Trophoblast cell (in vitro differentiated cells and primary cell): ENCODE data around the gene USF3.

ENCODE experiments used
- DNase-seq, 2 donors: peaks; one replicate each; pipeline ENCODE4 v3.0.0-alpha.2; 2016
- H2AFZ ChIP-seq: 2 replicates; pipeline ENCODE4 v1.6.1; 2013; ENCODE audit warnings: low read length, moderate library complexity, mild to moderate bottlenecking; ENCODE audit not compliant: insufficient read depth, poor library complexity
- H2AK5ac ChIP-seq: 2 replicates; pipeline ENCODE4 v1.6.1; 2013; ENCODE audit warnings: mild to moderate bottlenecking, low read length
- H2BK120ac ChIP-seq: 2 replicates; pipeline ENCODE4 v1.6.1; 2013; ENCODE audit warnings: low read length, mild to moderate bottlenecking, moderate library complexity; ENCODE audit not compliant: insufficient read depth, poor library complexity
- H2BK12ac ChIP-seq: 2 replicates; pipeline ENCODE4 v1.6.1; 2013; ENCODE audit warnings: mild to moderate bottlenecking, low read length, moderate library complexity
- H2BK5ac ChIP-seq: 2 replicates; pipeline ENCODE4 v1.6.1; 2013; ENCODE audit warnings: low read length, low read depth, moderate library complexity, mild to moderate bottlenecking; ENCODE audit not compliant: poor library complexity
- H3K14ac ChIP-seq: 2 replicates; pipeline ENCODE4 v1.6.1; 2013; ENCODE audit warnings: mild to moderate bottlenecking, low read length
- H3K18ac ChIP-seq: 2 replicates; pipeline ENCODE4 v1.6.1; 2013; ENCODE audit warnings: mild to moderate bottlenecking, low read length
- H3K23ac ChIP-seq: 2 replicates; pipeline ENCODE4 v1.6.1; 2013; ENCODE audit warnings: low read length
- H3K27ac ChIP-seq: 2 replicates; pipeline ENCODE4 v1.5.1; 2013; ENCODE audit warnings: low read depth, mild to moderate bottlenecking, inconsistent platforms, low read length, moderate library complexity
- H3K27me3 ChIP-seq: 2 replicates; pipeline ENCODE4 v1.6.1; 2013; ENCODE audit warnings: inconsistent platforms, mild to moderate bottlenecking, low read length, moderate library complexity; ENCODE audit not compliant: insufficient read depth
- H3K36me3 ChIP-seq, 2 experiments: 1 replicate in 1 of 2; 2 replicates in 1 of 2; pipeline ENCODE4 v1.6.1; 2013; ENCODE audit warnings: low read length in 2 of 2, mild to moderate bottlenecking in 2 of 2, moderate library complexity in 1 of 2; ENCODE audit not compliant: insufficient read depth in 2 of 2, control insufficient read depth in 1 of 2
- H3K4ac ChIP-seq: 2 replicates; pipeline ENCODE4 v1.6.1; 2013; ENCODE audit warnings: low read depth, mild to moderate bottlenecking, low read length, moderate library complexity
- H3K4me1 ChIP-seq, 2 experiments: 1 replicate in 1 of 2; 2 replicates in 1 of 2; pipeline ENCODE4 v1.6.1; 2013; ENCODE audit warnings: low read length in 2 of 2, mild to moderate bottlenecking in 2 of 2, moderate library complexity in 1 of 2; ENCODE audit not compliant: insufficient read depth in 2 of 2, control insufficient read depth in 1 of 2
- H3K4me2 ChIP-seq: 2 replicates; pipeline ENCODE4 v1.6.1; 2013; ENCODE audit warnings: inconsistent platforms, mild to moderate bottlenecking, low read length, moderate library complexity
- H3K4me3 ChIP-seq: 2 replicates; pipeline ENCODE4 v1.5.1; 2013; ENCODE audit warnings: mild to moderate bottlenecking, low read depth, low read length, inconsistent platforms
- H3K79me1 ChIP-seq: one replicate; pipeline ENCODE4 v1.6.1; 2013; ENCODE audit warnings: low read length
- H3K79me2 ChIP-seq: 2 replicates; pipeline ENCODE4 v1.6.1; 2013; ENCODE audit warnings: low read length, mild to moderate bottlenecking; ENCODE audit not compliant: control insufficient read depth, insufficient read depth, poor library complexity
- H3K9ac ChIP-seq: 2 replicates; pipeline ENCODE4 v1.6.1; 2013; ENCODE audit warnings: mild to moderate bottlenecking, low read length
- H3K9me3 ChIP-seq: 2 replicates; pipeline ENCODE4 v1.6.1; 2013; ENCODE audit warnings: low read depth, mild to moderate bottlenecking, control low read depth, inconsistent platforms, low read length; ENCODE audit not compliant: insufficient read depth
- H4K12ac ChIP-seq: 2 replicates; pipeline ENCODE4 v1.6.1; 2013; ENCODE audit warnings: low read depth, mild to moderate bottlenecking, low read length, moderate library complexity
- H4K8ac ChIP-seq: 2 replicates; pipeline ENCODE4 v1.6.1; 2013; ENCODE audit warnings: low read depth, mild to moderate bottlenecking, low read length, moderate library complexity
- H4K91ac ChIP-seq: one replicate; pipeline ENCODE4 v1.6.1; 2013; ENCODE audit warnings: low read depth, mild to moderate bottlenecking, low read length, moderate library complexity
- WGBS: extraction: QIAGEN DNeasy Blood & Tissue Kit; methylation state at CpG from one replicate; pipeline ENCODE4 v1.1.7; 2013; ENCODE audit warnings: missing lambda C conversion rate; ENCODE audit not compliant: insufficient read length, insufficient coverage; ENCODE audit errors: extremely low coverage; 5-methylcytosine and 5-hydroxymethylcytosine counted together

Gene USF3

DNA sequence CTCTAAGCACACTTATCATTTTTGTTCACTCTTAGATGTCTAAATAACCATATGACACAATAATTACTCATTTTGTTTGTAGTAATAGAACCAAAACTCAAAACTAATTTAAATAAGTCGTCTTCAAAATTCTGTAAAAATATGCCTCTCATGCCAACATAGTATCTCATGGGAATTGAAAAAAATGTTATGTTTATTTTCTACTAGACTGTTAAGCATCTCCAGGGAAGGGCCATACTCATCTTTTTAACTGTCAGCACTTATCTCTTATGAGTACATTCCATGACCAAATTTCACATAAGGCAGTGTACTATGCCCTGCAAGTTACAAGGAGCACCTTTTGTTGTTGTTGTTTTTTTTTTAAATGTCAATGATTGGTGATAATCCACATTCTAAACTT, 18.3 kb upstream of the USF3 start:
- no peak overlapping the region for H3K27ac ChIP-seq
- no peak overlapping the region for H3K9ac ChIP-seq
- no peak overlapping the region for H2AFZ ChIP-seq
- no peak for DNase-seq
- no peak overlapping the region for H3K4me2 ChIP-seq
- H2BK12ac ChIP-seq = no peak overlapping the region
- H2BK120ac ChIP-seq = no peak overlapping the region
- no CpG with 5 or more reads among the region's 1 CpG for WGBS
- H3K4me1 ChIP-seq = no peaks in the 10 kb centered on the region
- H3K79me1 ChIP-seq = no peaks in the 10 kb centered on the region
- no peaks in the 10 kb centered on the region for H3K79me2 ChIP-seq
- no peak overlapping the region for H3K23ac ChIP-seq
- H3K14ac ChIP-seq = no peak overlapping the region
- H3K9me3 ChIP-seq = peaks cover 2% of the 10 kb centered on the region
- no peak overlapping the region for H4K8ac ChIP-seq
- H3K18ac ChIP-seq = no peak overlapping the region
- no peak overlapping the region for H2BK5ac ChIP-seq
- no peak overlapping the region for H4K12ac ChIP-seq
- H3K27me3 ChIP-seq = no peaks in the 10 kb centered on the region
- no peak overlapping the region for H2AK5ac ChIP-seq
- no peak overlapping the region for H3K4me3 ChIP-seq
- H3K4ac ChIP-seq = no peak overlapping the region
- peaks cover 2 to 3% of the 10 kb centered on the region in 2 experiments for H3K36me3 ChIP-seq
- no peak overlapping the region for H4K91ac ChIP-seq

DNA sequence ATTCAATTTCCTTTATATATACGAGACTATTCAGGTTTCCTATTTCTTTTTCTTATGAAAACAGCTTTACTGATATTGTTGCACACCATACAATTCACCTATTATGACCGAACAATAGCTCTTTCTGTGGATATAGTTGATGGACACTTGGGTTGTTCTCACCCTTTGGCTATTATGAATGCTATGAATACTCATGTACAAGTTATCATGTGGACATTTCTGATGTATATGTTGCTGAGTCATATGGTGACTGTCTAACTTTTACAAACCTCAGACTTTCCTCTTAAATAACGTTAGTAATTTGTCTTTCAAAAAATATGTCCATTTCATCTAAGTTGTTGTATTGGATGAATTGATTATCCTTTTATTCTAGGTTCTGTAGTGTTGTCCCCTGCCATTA, 15.7 kb upstream of the USF3 start:
- Histone ChIP-seq H3K79me1 (no peaks in the 10 kb centered on the region), H3K4me2 (no peak overlapping the region), H2BK12ac (no peak overlapping the region), H3K4ac (no peak overlapping the region), H3K23ac (no peak overlapping the region), H3K36me3 (peaks cover 0 to 1% of the 10 kb centered on the region in 2 experiments), H4K91ac (no peak overlapping the region), H3K14ac (no peak overlapping the region), H4K12ac (no peak overlapping the region), H3K9ac (no peak overlapping the region), H3K27me3 (no peaks in the 10 kb centered on the region), H3K18ac (no peak overlapping the region), H3K27ac (no peak overlapping the region), H3K79me2 (no peaks in the 10 kb centered on the region), H3K4me3 (no peak overlapping the region), H4K8ac (no peak overlapping the region), H3K4me1 (no peaks in the 10 kb centered on the region), H2BK120ac (no peak overlapping the region), H2BK5ac (no peak overlapping the region), H2AFZ (no peak overlapping the region), H2AK5ac (no peak overlapping the region), H3K9me3 (no peaks in the 10 kb centered on the region)
- WGBS = no CpG with 5 or more reads among the region's 3 CpGs
- no peak for DNase-seq

DNA sequence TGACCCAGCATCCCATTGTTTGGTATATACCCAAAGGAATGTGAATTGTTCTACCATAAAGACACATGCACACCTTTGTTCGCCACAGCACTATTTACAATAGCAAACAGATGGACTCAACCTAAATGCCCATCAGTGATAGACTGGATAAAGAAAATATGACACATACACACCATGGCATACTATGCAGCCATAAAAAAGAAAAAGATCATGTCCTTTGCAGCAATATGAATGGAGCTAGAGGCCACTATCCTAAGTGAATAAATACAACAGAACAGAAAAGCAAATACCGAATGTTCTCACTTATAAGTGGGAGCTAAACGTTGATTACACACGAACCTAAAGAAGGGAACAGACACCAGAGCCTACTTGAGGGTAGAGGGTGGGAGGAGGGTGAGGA, 11.4 kb upstream of the USF3 start:
- no peaks in the 10 kb centered on the region for H3K79me2 ChIP-seq
- no peak overlapping the region for H3K27ac ChIP-seq
- no peak overlapping the region for H4K12ac ChIP-seq
- H3K9me3 ChIP-seq = no peaks in the 10 kb centered on the region
- H3K9ac ChIP-seq = no peak overlapping the region
- no peak overlapping the region for H2AFZ ChIP-seq
- H4K91ac ChIP-seq = no peak overlapping the region
- H4K8ac ChIP-seq = no peak overlapping the region
- H2BK5ac ChIP-seq = no peak overlapping the region
- H3K4me3 ChIP-seq = no peak overlapping the region
- H2AK5ac ChIP-seq = no peak overlapping the region
- no peaks in the 10 kb centered on the region for H3K36me3 ChIP-seq
- H3K4ac ChIP-seq = no peak overlapping the region
- H2BK120ac ChIP-seq = no peak overlapping the region
- H3K4me2 ChIP-seq = no peak overlapping the region
- no peaks in the 10 kb centered on the region for H3K79me1 ChIP-seq
- H3K27me3 ChIP-seq = no peaks in the 10 kb centered on the region
- no peak overlapping the region for H3K23ac ChIP-seq
- H3K18ac ChIP-seq = no peak overlapping the region
- no CpG with 5 or more reads among the region's 4 CpGs for WGBS
- no peak overlapping the region for H2BK12ac ChIP-seq
- H3K14ac ChIP-seq = no peak overlapping the region
- H3K4me1 ChIP-seq = no peaks in the 10 kb centered on the region
- no peak for DNase-seq

DNA sequence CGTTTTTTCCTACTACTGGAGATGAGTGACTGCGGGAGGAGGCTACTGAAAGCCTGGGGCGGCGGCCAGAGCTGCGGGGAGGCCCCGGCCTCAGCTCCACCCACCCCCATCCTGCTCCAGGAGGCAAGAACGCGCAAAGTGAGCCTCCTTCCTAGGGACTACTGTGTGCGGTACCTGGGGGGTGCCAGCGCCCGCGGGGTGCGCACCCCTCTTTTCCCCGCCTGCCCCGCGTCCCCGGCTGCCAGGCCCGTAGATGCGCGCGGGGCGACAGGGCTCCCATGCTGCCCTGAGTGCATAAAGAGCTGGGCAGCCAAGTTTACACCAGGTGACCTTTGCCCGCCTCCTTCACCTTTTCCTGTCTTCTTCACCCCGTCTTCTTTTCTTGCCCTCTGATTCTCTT, 2.5 kb upstream of the USF3 start:
- Histone ChIP-seq H4K91ac (no peak overlapping the region), H2BK5ac (no peak overlapping the region), H3K27ac (no peak overlapping the region), H3K79me1 (peaks cover 14% of the 10 kb centered on the region), H2AK5ac (no peak overlapping the region), H3K9me3 (no peaks in the 10 kb centered on the region), H4K12ac (no peak overlapping the region), H2AFZ (no peak overlapping the region), H3K36me3 (no peaks in the 10 kb centered on the region), H3K4me2 (peak overlapping the region; percentile 75), H3K27me3 (no peaks in the 10 kb centered on the region), H2BK12ac (no peak overlapping the region), H3K4me3 (peak overlapping the region; percentile 35), H4K8ac (peak overlapping the region; percentile 44), H3K79me2 (peaks cover 13% of the 10 kb centered on the region), H3K4ac (no peak overlapping the region), H3K4me1 (peaks cover 0 to 3% of the 10 kb centered on the region in 2 experiments), H2BK120ac (no peak overlapping the region), H3K9ac (no peak overlapping the region), H3K23ac (no peak overlapping the region), H3K18ac (no peak overlapping the region), H3K14ac (no peak overlapping the region)
- no peak for DNase-seq
- no CpG with 5 or more reads among the region's 24 CpGs for WGBS
